HEK293 (cell line): ENCODE measurements around the gene CPLX1.

Experiments
- CTCF ChIA-PET: fragments of 350-600 bp; formaldehyde crosslinking; extraction: SDS; loops from one replicate; lab custom pipeline; 2021; ENCODE audit warnings: antibody characterized with exemption; lab: Yijun Ruan, JAX
- POLR2A ChIA-PET: fragments of 300-600 bp; formaldehyde crosslinking; extraction: SDS; loops from one replicate; lab custom pipeline; 2020; ENCODE audit warnings: antibody characterized with exemption, inconsistent platforms; lab: Yijun Ruan, JAX
- H3K27ac ChIP-seq: fragments of 200-500 bp; sonication (Bioruptor generic); 2 replicates; pipeline ENCODE4 v1.5.1; 2014; ENCODE audit warnings: low read depth, low read length, control low read depth, inconsistent platforms; ENCODE audit errors: extremely low read depth
- H3K36me3 ChIP-seq, 2 experiments: fragments of 200-500 bp in 1 of 2; sonication (Bioruptor generic) in 1 of 2; 1 replicate in 1 of 2; 2 replicates in 1 of 2; pipeline ENCODE4 v1.5.1; 2014 to 2017; ENCODE audit warnings: inconsistent platforms in 2 of 2, low read length in 2 of 2; ENCODE audit not compliant: control insufficient read depth in 2 of 2, insufficient read depth in 1 of 2
- H3K4me1 ChIP-seq: fragments of 200-500 bp; sonication (Bioruptor generic); 2 replicates; pipeline ENCODE4 v1.5.1; 2014; ENCODE audit warnings: mild to moderate bottlenecking, low read length, inconsistent platforms; ENCODE audit not compliant: control insufficient read depth, insufficient read depth
- H3K4me3 ChIP-seq: 2 replicates; pipeline ENCODE4 v1.5.1; 2011; ENCODE audit warnings: low read depth, mild to moderate bottlenecking, control low read depth, low read length, moderate library complexity
- H3K9me3 ChIP-seq: fragments of 200-500 bp; sonication (Bioruptor generic); 2 replicates; pipeline ENCODE4 v1.5.1; 2014; ENCODE audit warnings: low read depth, low read length, inconsistent platforms; ENCODE audit not compliant: control insufficient read depth, insufficient read depth
- CTCF ChIP-seq: fragments of 450-650 bp; formaldehyde crosslinking; IDR thresholded peaks from 2 replicates; pipeline ENCODE4 v1.5.1; 2016; ENCODE audit warnings: missing biosample characterization, missing genetic modification characterization
- GLIS1 ChIP-seq: fragments of 450-650 bp; formaldehyde crosslinking; IDR thresholded peaks from 2 replicates; pipeline ENCODE4 v1.5.1; 2016; ENCODE audit warnings: missing biosample characterization, missing genetic modification characterization
- GLIS2 ChIP-seq: fragments of 450-650 bp; formaldehyde crosslinking; IDR thresholded peaks from 2 replicates; pipeline ENCODE4 v1.5.1; 2016; ENCODE audit warnings: missing biosample characterization, missing genetic modification characterization
- HIC1 ChIP-seq: fragments of 450-650 bp; formaldehyde crosslinking; IDR thresholded peaks from 2 replicates; pipeline ENCODE4 v1.5.1; 2016; ENCODE audit warnings: missing biosample characterization, missing genetic modification characterization
- KLF16 ChIP-seq: fragments of 450-650 bp; formaldehyde crosslinking; IDR thresholded peaks from 2 replicates; pipeline ENCODE4 v1.5.1; 2017; ENCODE audit warnings: missing biosample characterization, missing genetic modification characterization
- KLF9 ChIP-seq: fragments of 450-650 bp; formaldehyde crosslinking; IDR thresholded peaks from 2 replicates; pipeline ENCODE4 v1.5.1; 2016; ENCODE audit warnings: missing biosample characterization, missing genetic modification characterization, low read depth
- PATZ1 ChIP-seq: fragments of 450-650 bp; formaldehyde crosslinking; IDR thresholded peaks from 2 replicates; pipeline ENCODE4 v1.5.1; 2016; ENCODE audit warnings: missing biosample characterization, missing genetic modification characterization
- SP7 ChIP-seq: fragments of 450-650 bp; formaldehyde crosslinking; IDR thresholded peaks from 2 replicates; pipeline ENCODE4 v1.5.1; 2016; ENCODE audit warnings: missing biosample characterization, missing genetic modification characterization
- ZIC2 ChIP-seq: fragments of 450-650 bp; formaldehyde crosslinking; IDR thresholded peaks from 2 replicates; pipeline ENCODE4 v1.5.1; 2016; ENCODE audit warnings: missing biosample characterization, missing genetic modification characterization
- ZNF169 ChIP-seq: fragments of 450-650 bp; formaldehyde crosslinking; IDR thresholded peaks from 2 replicates; pipeline ENCODE4 v1.5.1; 2016; ENCODE audit warnings: missing biosample characterization, missing genetic modification characterization
- ZNF398 ChIP-seq: fragments of 450-650 bp; formaldehyde crosslinking; IDR thresholded peaks from 2 replicates; pipeline ENCODE4 v1.5.1; 2017; ENCODE audit warnings: missing biosample characterization, missing genetic modification characterization
- ZNF596 ChIP-seq: fragments of 450-650 bp; IDR thresholded peaks from 2 replicates; pipeline ENCODE4 v1.5.0; 2018; ENCODE audit warnings: missing biosample characterization, mild to moderate bottlenecking, missing genetic modification characterization, moderate library complexity
- ZNF660 ChIP-seq: fragments of 450-650 bp; IDR thresholded peaks from 2 replicates; pipeline ENCODE4 v1.5.1; 2018; ENCODE audit warnings: missing biosample characterization, mild to moderate bottlenecking, missing genetic modification characterization
- ZNF76 ChIP-seq: fragments of 450-650 bp; formaldehyde crosslinking; IDR thresholded peaks from 2 replicates; pipeline ENCODE4; 2016; ENCODE audit warnings: low read depth, missing biosample characterization, missing genetic modification characterization, borderline replicate concordance
- ZSCAN30 ChIP-seq: fragments of 450-650 bp; IDR thresholded peaks from 2 replicates; pipeline ENCODE4 v1.5.1; 2018; ENCODE audit warnings: missing biosample characterization, mild to moderate bottlenecking, missing genetic modification characterization, moderate library complexity

Gene CPLX1

GRCh38 chr4:828641-829271 is 2.8 kb upstream of the CPLX1 start:
- H3K4me1 ChIP-seq = no peaks in the 10 kb centered on the region
- H3K36me3 ChIP-seq = no peaks in the 10 kb centered on the region
- peak; percentile 47; the same call in 1 of the 2 replicates for TF ChIP-seq HIC1
- TF ChIP-seq CTCF (tag by site-specific recombination) = peak; percentile 33
- no peak for TF ChIP-seq KLF16 (tag by site-specific recombination)
- no peak for TF ChIP-seq ZNF169 (tag by site-specific recombination)
- no peak for TF ChIP-seq ZNF76 (tag by site-specific recombination)
- no peaks in the 10 kb centered on the region for H3K9me3 ChIP-seq
- POLR2A ChIA-PET = no interaction called here
- CTCF ChIA-PET = no interaction called here
- H3K27ac ChIP-seq = no peak overlapping the region
- no peak overlapping the region for H3K4me3 ChIP-seq

- Histone ChIP-seq H3K27ac (no peak overlapping the region), H3K9me3 (no peaks in the 10 kb centered on the region), H3K4me1 (no peaks in the 10 kb centered on the region), H3K4me3 (no peak overlapping the region)
- TF ChIP-seq ZNF398 (tag by site-specific recombination) = no peak
- 0 out of 2 replicates have a peak, but pooled peaks have one; percentile 24 for TF ChIP-seq ZNF596
- no peak for TF ChIP-seq ZNF660
- TF ChIP-seq, all 188 proteins: peak for 1
- ChIA-PET POLR2A (no interaction called here), CTCF (no interaction called here)
- H3K36me3 ChIP-seq = no peaks in the 10 kb centered on the region
Observed at GRCh38 chr4:827209-828081, 1.5 kb upstream of the CPLX1 start.

GRCh38 chr4:826508-827208 is 729 bp upstream of the CPLX1 start:
- Histone ChIP-seq H3K36me3 (no peaks in the 10 kb centered on the region), H3K4me3 (no peak overlapping the region), H3K27ac (no peak overlapping the region), H3K4me1 (no peaks in the 10 kb centered on the region), H3K9me3 (no peaks in the 10 kb centered on the region)
- TF ChIP-seq ZIC2 (tag by site-specific recombination) (peak; percentile 80), KLF9 (no peak), SP7 (0 out of 2 replicates have a peak, but pooled peaks have one; percentile 33), PATZ1 (tag by site-specific recombination) (peak; percentile 64; the same call in 1 of the 2 replicates), ZSCAN30 (no peak), GLIS1 (tag by site-specific recombination) (peak; percentile 70), GLIS2 (tag by site-specific recombination) (peak; percentile 29)
- CTCF ChIA-PET = no interaction called here
- POLR2A ChIA-PET = no interaction called here
